Measurements from ENCODE around the gene KCNMA1.

KCNMA1 gene

DNA sequence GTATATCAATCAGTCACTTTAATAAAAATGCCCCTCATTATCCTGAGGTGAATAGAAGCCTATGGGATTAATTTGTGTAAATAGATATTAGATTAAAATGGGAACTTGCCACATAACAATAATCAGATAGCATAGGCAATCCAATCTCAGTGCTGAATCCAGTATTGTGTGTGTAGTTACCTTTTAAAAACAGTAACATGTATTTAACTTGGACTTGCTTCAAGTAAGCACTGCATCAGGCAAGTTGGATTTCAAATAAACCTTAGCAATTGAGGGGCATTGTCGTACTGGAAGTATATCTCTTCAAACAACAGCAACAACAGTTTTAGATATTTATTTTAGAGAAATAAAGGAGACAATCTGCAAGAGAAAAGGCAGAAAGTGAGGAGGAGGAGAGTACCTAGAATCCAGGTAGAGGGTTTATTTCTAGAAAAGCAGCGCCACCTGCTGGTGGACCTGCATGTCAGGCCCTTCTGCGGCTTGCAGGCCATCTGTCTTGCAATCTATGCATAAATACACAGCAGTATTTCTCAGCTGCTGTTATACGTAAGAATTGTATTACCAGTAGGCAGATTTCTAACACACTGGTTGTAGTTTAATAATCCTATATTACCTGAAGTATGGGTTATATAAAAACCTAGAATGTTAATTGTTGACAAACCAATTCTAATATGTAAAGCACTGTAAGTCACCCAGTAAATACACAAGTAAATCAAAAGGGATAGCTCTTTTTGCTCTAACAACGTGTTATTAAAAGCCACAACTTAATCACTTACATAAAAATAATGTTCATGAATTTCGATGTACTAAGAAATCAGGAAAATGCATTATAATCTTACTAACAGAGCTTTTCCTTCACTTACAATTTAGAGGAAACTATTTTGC lies 652.8 kb downstream of the KCNMA1 start:
- peak; percentile 67 for DNase-seq

- no peak for DNase-seq
Measured at GRCh38 chr10:76983624-76984023, 654.0 kb downstream of the KCNMA1 start.

DNA sequence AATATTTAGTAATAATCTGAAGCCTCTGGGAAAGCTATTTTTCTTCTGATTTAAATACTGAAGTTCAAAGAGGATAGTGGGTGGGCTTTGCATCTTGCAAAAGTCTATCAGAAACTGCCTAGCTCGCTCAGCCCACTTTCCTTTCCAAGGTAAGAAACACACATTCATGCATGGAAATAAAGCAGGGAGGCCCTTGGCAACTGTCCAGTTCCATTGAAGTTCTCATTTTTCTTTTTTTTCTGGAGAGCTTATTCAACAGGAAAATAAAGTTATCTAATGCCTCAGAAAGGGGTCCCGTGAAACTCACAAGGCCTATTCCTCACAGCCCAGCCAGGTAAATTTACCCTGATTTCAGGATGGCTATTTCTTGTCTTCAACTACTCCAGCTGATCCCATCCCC lies 654.9 kb downstream of the KCNMA1 start:
- no peak for DNase-seq

DNA sequence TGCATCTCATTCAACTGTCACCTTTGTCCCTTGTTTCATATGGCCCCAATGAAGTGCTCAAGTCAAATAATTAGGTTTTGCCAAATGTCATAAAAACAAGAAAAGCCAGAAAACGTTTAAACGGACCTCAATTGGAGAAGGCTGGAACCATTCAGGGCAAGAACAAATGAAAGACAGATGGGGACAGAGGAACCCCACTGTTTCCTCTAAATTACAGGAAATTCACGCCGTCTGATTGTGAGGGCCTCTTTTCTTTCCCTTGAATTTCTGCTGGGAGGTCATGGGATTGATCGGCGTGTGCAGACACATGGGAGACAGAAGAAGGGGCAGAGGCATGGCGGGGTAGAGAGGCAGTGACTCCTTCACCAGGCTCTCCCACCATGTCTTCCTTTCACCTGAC lies 656.4 kb downstream of the KCNMA1 start:
- no peak for DNase-seq

DNA sequence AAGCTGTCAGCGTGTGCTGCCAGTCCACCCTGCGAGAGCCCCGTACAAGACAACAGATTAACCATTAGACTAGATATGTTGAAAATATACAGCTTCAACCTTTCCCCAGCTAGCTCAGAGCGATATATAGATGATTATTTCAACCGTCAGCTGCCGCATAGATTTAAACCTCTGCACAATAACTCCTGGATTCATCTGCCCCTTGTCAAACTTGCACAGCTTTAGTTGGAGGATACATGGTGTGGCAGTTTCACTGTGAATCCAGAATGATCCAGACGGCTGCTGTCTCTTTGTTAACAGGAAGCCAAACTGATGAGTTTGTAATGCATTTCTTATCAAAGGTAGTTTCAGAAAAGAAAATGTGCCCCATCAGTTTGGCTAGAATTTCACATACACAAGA lies 659.7 kb downstream of the KCNMA1 start:
- no peak for DNase-seq

DNA sequence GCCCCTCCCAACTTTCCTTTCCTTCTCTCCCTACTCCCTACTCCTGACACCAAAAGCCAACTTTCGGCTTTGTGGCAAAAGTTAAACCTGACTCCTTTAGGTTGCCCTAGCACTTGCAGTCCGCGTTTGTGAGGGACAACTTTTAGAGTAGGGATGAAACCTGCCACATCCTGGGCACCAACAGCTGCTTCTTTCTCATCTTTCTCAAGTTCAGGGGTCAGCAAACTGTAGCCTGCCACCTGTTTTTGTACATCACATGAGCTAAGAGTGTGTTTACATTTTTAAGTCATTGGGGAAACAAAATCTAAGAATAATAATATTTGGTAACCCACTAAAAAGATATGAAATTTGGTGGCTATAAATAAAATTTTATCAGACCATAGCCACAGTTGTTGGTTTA lies 660.6 kb downstream of the KCNMA1 start:
- DNase-seq: no peak

- DNase-seq: no peak
Measured at GRCh38 chr10:76976142-76976541, 661.5 kb downstream of the KCNMA1 start.

DNA sequence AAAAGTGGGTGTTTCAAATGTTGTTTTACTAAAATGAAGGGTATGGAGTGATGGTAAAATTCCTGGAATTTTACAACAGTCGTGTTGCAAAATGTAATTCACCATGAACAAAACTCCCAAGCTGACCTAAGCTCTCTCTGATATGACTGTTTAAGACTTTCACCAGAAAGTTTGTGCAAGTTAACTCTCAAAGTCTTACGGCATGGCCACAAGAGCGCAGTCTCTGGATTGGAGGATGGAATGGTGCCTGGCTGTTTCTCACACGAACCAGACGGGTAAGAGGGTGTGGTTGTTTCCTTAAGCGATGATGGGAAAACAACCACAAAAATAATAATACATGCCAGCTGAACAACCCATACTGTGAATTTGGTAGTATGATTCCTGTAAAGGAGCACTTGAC lies 662.5 kb downstream of the KCNMA1 start:
- no peak for DNase-seq

GRCh38 chr10:76974017-76974691 lies 663.5 kb downstream of the KCNMA1 start:
- DNase-seq: no peak

GRCh38 chr10:76973091-76974016 lies 664.3 kb downstream of the KCNMA1 start:
- no peak for DNase-seq

DNA sequence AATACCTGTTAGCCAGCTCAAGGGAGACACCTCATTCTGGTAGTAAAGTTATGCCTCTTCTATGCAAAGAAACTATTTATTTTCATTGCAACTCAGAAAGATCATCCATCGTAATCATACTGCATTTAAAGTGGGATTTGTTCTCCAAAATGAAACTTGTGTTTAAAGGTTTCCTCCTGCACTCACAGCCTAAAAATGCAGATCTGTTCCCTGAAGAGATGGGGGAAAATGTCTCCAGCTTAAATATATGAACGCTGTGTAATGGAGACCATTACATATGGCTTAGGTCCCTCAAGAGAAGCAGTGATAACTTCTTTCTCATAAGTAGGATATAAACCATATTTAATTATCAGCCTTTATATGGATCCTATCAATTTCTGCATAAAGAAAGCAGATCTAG lies 665.1 kb downstream of the KCNMA1 start:
- no peak for DNase-seq

- no peak for DNase-seq
Measured at GRCh38 chr10:76971547-76972170, 665.9 kb downstream of the KCNMA1 start.

DNA sequence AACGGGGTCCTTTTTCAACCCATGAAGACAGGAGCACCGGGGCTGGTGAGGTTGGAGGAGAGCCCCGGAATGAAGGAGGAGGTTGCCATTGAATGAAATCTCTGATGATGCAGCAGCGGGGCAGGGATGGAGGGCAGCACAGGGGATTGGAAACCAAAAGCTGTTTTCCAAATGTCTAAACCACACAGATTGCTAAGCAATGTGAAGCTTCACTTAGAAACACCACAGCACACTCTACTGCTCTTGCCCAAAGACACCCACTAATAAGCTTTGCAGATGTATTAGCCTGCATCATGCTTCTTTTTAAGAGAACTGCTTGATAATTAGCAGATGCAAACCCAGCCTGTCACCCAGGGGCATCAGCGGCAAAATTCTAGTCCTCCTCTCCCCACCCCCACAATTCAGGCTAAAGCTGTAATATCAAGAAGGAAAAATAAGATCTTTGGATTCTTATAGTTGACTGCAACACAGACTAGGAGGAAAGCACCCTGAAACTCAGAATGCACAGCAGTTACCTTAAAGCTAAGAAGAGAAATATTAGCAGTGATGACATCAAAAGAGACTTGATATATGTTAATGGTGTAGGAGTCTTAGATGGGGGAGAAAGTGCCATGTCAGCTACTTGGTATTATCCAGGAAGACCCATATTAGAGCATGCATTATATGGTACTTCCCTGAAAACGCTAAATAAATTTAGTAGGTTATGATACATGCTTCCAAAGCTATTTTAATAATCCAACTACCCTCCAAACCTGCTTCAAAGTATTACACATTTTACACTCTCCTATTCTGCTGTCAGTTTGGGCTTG lies 666.7 kb downstream of the KCNMA1 start:
- no peak for DNase-seq

DNA sequence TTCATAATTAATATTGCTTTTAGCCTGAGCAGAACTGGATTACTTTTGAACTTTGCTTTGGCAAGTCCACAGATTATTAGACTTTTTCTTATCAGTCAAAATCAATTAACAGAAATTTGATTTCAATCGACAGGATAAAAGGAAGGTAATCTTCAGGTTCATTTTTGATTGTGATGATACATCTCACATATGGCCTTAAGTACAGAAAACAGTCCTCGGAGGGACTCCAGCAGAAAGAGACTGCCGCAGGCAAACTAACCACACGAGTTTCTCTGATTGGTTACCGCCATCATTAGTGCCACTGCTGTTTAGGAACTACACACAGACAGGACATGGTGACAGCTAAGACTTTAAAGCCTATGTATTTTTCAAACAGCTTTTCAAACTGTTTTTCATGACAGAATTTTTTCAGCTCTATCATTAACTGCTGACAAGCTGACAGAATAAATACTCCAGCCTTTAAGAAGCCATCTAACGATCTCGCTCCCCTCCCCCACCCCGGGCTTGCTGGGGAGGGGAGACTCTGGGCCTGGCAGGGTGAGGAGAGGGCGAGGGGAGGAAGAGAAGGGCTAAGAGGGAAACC lies 668.2 kb downstream of the KCNMA1 start:
- no peak for DNase-seq

DNA sequence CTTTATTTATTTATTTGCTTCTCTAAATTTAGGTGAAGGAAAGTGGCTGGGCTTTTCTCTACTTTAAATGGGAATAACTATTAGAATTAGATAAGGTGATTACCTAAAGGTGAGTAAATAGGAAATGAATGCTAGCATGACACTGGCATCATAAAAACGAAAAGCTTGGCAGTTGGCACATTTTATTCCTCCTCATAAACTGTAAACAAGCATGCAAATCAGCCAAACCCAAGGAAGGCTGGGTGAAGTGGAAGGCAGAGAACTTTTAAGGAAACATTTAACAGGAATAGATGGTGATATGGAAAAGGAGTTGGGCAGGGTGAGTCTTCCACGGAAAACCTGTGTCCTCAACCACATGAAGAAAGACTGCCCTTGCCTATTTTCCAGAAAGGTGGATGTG lies 669.1 kb downstream of the KCNMA1 start:
- DNase-seq: no peak

DNA sequence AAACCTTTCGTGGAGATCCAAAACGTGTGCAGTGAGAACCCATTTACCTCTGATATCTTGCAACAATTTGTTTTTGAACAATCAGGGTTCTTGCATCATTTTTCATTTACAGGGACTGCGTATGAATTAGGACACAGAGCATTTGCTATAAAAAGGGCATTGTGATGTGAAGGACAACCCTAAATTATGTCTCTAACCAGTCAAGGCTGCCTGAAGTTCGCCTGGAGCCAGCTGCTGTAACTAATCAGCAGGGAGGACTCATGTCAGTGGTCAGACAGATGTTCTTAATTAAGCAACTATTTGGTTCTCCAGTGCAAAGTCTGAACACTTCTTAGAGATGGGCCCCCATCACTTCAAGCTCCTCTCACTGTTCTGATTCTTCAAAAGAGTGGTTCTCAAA lies 674.8 kb downstream of the KCNMA1 start:
- DNase-seq: no peak

DNA sequence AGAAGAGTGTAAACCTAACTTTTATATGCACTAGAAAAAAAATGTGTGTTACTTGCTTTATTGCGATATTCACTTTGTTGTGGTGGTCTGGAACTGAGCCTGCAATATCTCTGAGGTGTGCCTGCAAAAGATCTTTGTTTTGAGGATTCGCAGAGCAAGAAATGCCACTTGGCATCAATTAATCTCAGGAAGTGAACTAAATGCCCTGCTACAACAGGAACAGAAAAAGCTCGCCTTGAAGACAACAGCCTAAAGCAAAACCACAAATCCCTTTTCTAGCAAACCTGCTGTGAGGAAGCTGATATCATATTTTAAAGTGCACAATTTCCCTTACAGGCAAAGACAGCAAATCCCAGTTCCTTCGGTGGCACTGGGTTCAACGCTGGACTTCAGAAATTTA lies 675.8 kb downstream of the KCNMA1 start:
- DNase-seq: no peak

- DNase-seq: no peak
Measured at GRCh38 chr10:76959111-76959510, 678.5 kb downstream of the KCNMA1 start.

- DNase-seq: no peak
Measured at GRCh38 chr10:76954838-76955237, 682.8 kb downstream of the KCNMA1 start.

- DNase-seq: no peak
Measured at GRCh38 chr10:76950354-76950753, 687.3 kb downstream of the KCNMA1 start.

GRCh38 chr10:76946270-76946669 lies 691.3 kb downstream of the KCNMA1 start:
- DNase-seq: no peak

GRCh38 chr10:76945166-76945565 lies 692.4 kb downstream of the KCNMA1 start:
- DNase-seq: no peak

Measured in NCI-H1105 (cell line).